IPS-NIHi7 (cell line): Measurements from ENCODE around the gene EVI5.
A peak's percentile ranks its signal among the peaks of the same experiment; 100 is the strongest.

Experiments used
- DNase-seq: peaks from one replicate; pipeline ENCODE4 v3.0.0; 2012; ENCODE audit warnings: mixed read lengths; ENCODE audit errors: extremely low spot score

EVI5 gene

DNA sequence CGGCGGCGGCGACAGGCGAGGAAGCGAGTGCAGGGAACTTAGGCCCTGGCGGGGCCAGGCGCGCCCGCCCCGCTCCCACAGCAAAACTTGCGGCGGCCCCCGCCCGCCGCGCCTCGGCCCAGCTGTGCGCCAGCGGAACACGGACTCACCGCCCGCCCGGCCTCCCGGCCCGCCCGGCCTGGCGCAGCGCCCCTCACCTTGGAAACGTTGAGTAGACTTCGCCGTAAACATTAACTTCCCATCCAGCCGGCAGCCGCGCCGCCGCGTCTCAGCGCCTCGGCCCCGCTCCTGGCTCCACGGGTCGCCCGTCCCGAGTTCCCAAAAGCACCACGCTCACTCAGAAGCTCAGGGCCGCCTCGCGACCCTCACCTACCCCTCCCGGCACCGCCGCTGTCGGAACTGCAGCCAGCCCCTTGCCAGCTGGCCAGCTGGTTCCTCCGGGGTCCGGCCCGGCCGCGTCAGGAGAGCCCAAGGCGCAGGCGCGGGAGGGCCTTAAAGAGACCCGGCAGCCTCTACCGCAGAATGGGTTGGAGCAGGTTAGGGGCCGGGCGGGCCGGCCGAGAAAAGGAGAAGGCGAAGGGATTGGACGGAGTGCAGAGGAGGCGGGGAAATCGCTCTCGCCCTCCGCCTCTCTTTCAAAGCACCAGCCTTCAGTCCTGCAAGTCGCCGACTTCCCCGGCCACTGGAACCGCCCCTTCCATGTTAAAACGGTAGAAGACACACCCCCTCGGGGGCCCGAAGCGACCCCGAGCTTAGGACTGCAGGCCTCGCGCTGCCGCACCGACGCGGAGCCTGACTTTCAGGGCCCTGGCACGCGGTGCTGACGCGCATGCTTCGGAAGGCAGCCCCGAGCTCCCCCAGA lies at the start of gene EVI5:
TSS of gene EVI5 (minus strand) at position 470 of the 862 bp plus-strand sequence. CDS start 48,562 bp downstream, outside the sequence.
- peak; percentile 94 for DNase-seq

DNA sequence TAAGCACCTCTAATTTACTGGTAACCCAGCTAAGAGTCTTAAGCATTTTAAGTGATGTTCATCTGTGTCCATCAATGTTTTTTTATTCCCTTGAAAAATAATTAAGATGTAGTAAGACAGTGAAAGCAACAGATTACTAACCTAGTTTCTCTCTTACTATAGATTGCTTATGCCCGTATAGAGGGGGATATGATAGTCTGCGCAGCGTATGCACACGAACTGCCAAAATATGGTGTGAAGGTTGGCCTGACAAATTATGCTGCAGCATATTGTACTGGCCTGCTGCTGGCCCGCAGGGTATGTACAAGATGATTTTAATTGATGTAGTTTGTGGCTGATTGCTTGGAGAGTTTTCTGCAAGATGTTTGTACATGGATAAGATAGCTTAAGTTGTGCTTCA lies 49.7 kb upstream of the EVI5 start:
- no peak for DNase-seq

GRCh38 chr1:92833840-92834239 lies 48.9 kb upstream of the EVI5 start:
- DNase-seq: no peak

GRCh38 chr1:92832537-92833114 lies 47.7 kb upstream of the EVI5 start:
- DNase-seq: no peak

DNA sequence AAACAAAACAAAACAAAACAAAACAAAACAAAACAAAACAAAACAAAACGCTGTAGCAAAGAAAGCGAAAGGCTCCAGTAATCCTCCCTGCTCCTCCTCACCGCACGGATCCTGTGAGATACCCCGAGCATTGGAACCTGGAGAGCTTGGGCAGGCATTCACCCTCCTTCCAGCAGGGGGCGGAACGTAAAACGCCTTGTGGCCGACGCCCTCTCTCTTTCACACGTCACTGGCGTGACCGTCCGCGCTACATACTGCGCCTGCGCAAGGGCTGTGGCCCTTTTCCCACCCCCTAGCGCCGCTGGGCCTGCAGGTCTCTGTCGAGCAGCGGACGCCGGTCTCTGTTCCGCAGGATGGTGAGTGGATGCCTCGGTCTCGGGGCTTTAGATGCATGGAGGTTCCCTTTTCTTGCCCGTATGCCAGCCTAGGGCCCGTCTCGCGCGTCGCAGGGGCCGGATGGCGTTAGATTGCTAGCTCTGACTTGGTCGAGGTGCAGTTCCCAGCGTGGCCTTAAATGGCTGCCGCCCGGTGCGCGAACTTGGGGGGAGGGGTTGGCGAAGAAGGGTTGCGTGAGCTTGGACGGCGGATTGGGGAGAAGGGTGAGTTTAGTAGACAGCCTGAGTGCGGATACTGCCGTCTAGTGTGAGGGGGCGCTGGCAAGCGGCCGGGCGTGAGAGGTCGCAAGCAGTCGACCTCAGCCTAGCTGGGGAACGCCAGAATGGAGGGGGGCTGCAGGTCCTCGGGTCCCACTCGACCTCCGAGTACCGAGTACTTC lies 47.0 kb upstream of the EVI5 start, which contains the start of gene RPL5:
TSS of gene RPL5 (plus strand) at position 279 of the 775 bp plus-strand sequence. CDS start at position 354, 75 bp downstream.
- DNase-seq: peak; percentile 98

DNA sequence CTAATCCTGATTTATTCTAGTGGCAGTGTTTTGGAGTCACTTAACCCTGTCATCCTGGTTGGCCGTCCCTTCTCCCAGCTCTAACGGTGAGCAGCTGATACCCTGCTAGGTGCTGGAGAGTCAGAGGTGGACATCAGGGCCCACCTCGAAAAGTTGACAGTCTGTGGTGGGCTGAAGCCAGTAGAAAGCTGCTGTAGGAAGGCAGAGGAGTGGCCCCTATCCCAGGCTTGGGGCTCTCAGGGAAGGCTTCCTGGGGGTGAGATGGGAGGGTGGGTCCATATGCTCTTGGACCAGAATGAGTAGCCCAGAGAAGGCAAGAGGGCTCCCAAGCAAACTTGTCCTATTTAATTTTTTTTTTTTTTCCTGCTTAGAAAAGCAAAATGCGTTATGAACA lies 46.5 kb upstream of the EVI5 start:
- DNase-seq: peak; percentile 26

DNA sequence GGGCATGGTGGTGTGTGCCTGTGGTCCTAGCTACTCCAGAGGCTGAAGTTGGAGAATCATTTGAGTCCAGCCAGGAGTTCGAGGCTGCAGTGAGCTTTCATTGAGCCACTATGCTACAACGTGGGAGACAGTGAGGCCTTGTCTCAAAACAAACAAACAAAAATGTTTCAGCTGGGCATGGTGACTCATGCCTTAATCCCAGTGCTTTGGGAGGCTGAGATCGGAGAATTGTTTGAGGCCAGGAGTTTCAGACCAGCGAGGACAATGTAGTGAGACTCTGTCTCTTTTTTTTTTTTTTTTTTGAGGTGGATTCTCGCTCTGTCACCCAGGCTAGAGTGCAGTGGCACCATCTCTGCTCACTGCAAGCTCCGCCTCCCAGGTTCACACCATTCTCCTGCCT lies 41.9 kb upstream of the EVI5 start:
- no peak for DNase-seq

DNA sequence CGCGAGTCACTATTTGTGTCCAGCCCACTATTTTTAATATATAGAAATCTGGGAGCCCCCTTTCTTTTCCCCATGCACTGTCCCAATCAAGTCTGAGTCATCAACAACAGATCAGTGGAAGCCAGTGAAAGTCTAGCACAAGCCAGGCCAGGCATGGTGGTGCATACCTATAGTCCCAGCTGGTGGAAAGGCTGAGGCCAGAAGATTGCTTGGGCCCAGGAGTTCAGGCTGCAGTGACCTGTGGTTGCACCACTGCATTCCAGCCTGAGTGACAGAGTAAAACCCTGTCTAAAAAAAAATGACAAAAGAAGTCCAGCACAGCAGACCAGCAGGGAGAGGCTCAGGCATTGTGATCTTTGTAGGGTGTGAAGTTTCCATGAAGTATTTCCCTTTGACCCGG lies 38.0 kb upstream of the EVI5 start:
- DNase-seq: no peak

GRCh38 chr1:92820551-92820950 lies 35.6 kb upstream of the EVI5 start:
- no peak for DNase-seq

DNA sequence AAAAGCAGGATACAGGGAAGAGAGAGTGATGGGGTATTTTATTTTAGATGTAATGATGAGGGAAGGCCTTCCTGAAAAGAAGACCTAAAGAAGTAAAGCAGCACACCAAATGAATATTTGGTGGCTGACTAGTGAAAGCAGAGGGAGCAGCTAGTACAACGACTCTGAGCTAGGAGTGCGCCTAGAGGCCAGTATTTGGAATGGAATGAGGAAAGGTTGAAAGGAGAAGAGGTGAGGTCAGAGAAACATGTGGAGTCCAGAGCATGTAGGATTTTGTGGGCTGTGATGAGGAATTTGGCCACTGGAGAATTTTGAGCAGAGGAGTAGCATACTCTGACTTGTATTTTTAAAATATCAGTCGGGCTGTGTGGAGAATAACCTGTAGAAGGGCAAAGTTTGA lies 35.1 kb upstream of the EVI5 start:
- DNase-seq: no peak

GRCh38 chr1:92817986-92818764 lies 33.3 kb upstream of the EVI5 start:
- DNase-seq: peak; percentile 48

- no peak for DNase-seq
These were observed 32.3 kb upstream of the EVI5 start for GRCh38 chr1:92817137-92817697.

- no peak for DNase-seq
These were observed 31.8 kb upstream of the EVI5 start for GRCh38 chr1:92816732-92817131.

DNA sequence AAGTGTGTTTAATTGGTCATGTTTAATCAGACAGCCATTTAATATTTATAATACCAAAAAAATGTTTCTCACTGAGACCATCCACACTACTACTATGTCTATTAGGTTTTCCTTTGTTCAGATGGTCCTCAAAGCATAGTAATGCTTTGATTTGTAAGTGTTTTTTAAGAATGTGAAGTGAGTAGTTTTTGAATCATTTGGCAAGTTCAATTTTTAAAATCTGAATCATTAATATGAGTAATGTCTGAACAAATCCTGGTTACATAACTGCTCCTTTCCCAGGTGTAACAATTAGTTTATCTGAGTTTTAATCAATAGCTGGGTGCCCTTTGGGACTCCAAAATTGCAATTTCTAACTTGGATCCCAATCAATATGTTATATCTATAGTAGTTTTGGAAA lies 23.5 kb upstream of the EVI5 start:
- no peak for DNase-seq

DNA sequence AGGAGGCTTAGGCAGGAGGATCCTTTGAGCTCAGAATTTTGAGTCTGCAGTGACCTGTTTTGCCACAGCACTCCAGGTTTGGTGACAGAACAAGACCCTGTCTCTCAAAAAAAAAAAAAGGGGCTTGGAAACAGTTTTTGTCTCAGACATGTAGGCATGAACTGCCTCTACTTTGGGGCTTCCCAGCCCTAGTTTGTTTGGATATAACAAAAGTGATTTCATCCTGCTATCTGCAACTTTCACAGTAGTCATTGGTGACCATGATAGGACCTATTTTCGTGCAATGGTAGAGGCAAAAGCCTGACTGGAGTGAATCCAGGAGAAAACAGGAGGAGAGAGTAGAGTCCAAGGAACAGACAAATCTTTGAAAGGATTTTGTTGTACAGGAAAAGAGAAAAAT lies 20.3 kb upstream of the EVI5 start:
- no peak for DNase-seq

GRCh38 chr1:92804721-92805201 lies 19.9 kb upstream of the EVI5 start:
- peak; percentile 52 for DNase-seq

DNA sequence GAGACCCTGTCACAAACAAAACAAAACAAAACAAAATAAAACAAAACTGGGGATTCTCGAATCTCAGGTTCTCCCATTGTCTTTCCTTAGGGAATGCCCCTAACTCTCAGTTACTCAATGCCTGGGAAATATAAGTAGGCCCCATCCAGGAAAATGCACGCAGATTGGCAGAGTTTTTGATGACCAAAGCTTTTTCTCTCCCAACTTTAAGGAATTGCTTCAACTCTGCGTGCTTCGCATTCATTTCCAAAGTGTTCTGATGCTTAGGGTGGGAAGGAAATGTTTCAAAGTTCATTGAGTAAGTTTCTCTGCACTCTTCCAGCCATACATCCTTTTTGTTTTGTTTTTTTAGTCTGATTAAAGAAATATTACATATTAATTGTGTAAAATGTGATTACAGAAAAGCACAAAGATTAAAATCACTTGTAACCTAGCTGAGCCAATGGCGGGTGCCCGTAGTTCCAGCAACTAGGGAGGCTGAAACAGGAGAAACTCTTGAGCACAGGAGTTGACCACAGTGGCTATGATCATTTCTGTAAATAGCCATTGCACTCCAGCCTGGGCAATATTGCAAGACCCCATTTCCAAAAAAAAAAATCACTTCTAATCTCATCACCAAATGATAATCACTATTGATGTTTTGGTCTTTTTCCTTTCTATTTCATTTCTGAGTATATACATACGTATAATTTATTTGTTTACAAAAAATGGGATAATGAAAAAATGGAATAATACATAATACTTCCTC lies 18.4 kb upstream of the EVI5 start:
- no peak for DNase-seq

GRCh38 chr1:92797961-92798360 lies 13.1 kb upstream of the EVI5 start:
- no peak for DNase-seq

DNA sequence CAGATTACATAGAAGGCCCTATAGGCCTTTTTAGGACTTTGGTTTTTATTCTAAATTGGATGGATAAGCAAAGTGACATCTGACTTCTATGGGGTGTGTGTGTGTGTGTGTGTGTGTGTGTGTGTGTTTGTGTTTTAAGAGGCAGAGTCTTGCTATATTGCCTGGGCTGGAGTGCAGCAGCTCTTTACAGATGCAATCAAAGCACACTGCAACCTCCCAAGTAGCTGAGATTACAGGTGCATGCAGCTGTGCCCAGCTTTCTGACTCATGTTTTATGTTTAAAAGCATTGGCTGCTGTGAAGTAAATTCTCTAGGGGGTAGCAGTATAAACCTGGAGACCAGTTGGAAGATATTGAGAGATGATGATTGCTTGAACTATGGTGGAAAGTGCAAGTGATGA lies 12.4 kb upstream of the EVI5 start:
- no peak for DNase-seq

DNA sequence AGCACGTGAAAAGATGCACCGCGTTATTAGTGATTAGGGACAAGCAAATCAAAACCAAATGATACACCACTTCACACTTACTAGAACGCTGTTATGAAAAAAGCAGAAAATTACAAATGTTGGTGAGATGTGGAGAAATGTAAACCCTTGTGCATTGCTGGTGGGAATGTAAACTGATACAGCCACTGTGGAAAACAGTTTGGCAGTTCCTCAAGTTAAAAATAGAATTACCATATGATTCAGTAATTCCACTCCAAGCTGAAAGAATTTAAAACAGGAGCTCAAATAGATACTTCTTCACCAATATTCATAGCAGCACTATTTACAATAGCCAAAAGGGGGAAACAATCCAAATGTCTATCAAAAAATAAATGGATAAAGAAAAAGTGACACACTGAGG lies 10.3 kb upstream of the EVI5 start:
- DNase-seq: no peak
